GM19324 (cell line): Measurements from ENCODE around the gene FCN1.
A peak's percentile ranks its signal among the peaks of the same experiment; 100 is the strongest.
"Not testable (repeated sequence)": the region's sequence is repeated elsewhere in the genome, so short reads cannot be mapped to it uniquely, and the experiment has no call there.

Experiments
- ATAC-seq: cut with Tn5 transposase; IDR thresholded peaks from one replicate; pipeline ENCODE4 v1.9.1; 2021; ENCODE audit warnings: mild to moderate bottlenecking, moderate library complexity; ENCODE audit not compliant: unreplicated experiment, low FRiP score

The FCN1 gene

DNA sequence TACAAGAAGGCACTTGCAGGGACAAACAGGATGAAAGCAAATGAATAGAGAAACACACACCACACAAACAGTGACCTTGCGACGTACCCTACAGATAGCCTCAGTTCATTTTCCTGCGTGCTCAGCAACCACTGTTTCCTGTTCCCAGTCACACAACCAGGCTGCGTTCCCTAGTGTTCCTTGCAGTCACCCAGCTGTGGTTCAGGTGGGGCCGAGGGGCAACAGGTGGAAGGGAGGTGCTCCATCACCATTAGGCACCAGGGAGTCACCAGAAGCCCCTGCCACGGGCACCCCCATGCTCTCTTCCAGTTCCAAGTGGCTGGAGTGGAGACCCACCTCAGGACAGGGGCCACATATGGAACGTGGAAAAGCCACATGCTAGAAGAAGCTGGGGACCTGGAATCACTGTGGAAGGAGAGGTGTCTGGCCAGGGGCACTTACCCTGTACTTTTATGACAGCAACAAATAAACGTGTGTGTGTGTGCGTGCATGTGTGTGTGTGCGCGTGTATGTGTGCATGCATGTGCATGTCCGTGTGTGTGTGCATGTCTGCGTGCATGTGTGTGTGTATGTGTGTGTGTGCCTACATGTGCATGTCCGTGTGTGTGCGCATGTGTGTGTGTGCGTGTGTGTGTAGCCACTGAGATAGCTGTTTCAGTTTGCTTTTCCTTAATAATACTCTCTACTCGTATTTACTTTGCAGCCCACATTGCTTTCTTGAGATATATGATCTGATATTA lies 55.9 kb downstream of the FCN1 start:
- ATAC-seq, result no peak

DNA sequence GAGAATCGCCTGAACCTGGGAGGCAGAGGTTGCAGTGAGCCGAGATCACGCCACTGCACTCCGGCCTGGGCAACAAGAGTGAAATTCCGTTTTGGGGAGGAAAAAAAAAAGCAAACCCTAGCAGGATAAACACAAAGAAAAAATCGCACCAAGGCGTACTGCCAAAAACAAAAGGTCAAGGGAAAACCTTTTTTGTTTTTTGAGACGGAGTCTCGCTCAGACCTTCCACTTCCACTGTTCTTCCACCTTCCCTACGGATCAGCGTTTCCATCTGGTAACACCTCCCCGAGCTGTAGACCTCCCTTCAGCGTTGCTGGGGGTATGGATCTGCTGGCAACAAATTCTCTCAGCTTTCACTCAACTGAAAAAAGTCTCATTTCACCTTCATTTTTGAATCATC lies 57.2 kb downstream of the FCN1 start:
- no peak for ATAC-seq

DNA sequence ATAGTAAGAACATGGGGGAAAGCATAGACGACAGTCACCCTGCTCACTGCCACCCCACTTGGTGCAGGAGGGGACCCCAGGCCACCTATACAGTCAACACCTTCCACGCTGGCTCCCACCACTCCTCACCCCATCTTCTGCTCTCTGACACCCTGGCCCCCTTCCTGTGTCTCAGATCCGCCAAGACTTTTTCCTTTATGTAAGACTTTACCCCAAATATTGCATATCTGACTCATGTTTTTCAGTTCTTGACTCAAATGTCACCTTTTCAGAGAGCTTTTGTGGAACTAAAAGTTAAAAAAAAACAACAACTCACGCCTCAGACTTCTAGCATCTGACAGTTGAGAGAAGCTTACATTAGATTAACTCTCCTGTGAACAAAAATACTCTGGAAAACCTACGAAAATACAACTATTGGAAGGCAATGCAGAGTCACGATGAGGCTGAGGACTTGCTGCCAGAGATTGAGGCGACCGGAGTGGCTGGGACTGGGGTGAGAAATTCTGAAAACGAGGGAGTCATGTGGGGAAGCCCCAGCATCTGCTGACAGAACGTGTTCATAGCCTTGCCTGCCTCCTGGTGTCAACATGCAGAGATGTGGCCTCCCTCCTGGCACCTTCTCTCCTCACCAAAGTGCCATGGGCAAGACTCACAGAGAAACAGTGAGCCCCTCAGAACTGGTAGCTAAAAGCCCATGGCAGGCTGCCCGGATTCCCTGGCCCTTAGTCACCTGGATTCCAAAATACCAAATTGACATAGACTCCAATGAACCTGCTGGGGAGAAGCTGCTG lies 59.5 kb downstream of the FCN1 start:
- peak; percentile 58 for ATAC-seq

DNA sequence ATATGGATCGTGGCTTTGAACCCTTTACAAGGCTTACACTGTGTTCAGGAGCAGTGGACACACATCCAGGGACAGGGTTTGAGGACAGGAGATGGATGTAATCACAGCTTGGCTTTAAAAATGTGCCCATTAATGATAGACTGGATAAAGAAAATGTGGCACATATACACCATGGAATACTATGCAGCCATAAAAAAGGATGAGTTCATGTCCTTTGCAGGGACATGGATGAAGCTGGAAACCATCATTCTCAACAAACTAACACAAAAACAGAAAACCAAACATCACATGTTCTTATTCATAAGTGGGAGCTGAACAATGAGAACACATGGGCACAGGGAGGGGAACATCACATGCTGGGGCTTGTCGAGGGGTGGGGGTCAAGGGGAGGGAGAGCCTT lies 60.3 kb downstream of the FCN1 start:
- ATAC-seq, result not testable (repeated sequence)

DNA sequence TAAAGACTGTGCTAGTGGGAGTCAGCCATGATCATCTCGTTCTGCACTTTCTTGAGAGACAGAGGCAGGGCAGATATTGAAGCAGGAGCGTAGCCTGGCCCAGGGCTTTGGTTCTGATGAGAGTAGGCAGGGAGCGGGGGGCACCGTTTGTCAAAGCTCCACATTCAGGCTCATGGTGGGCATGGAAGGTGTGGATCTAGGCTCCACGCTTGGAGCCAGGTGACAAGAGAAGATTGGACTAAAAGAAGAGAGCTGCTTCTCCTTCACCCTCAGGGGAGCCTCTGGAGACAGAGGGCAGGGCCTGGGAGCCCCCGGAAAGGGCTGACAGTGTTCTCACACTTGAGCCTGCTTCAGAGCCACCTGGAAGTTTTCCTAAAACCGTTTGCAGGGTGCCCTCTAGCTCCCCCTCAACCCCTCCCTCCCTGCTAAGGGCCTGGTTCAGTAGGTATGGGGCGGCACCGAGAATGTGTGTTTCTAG lies 61.8 kb downstream of the FCN1 start:
- no peak for ATAC-seq
